Glutamatergic neuron (in vitro differentiated cells): ENCODE data around the gene SCN8A. TPM values are rescaled to one million over a fixed set of nuclear protein-coding genes. Genes with fewer than 3 reads are reported as not detected.

Experiments
- DNase-seq: peaks from one replicate; pipeline ENCODE4 v3.0.0; 2022
- H3K27ac Mint-ChIP-seq: one replicate; pipeline ENCODE4 v1.8.0; 2020; ENCODE audit warnings: mild to moderate bottlenecking, mixed read lengths, inconsistent platforms; ENCODE audit not compliant: unreplicated experiment
- H3K27me3 Mint-ChIP-seq: one replicate; pipeline ENCODE4 v1.8.0; 2020; ENCODE audit warnings: mild to moderate bottlenecking, moderate library complexity, mixed read lengths, inconsistent platforms; ENCODE audit not compliant: unreplicated experiment
- H3K36me3 Mint-ChIP-seq: one replicate; pipeline ENCODE4 v1.8.0; 2020; ENCODE audit warnings: mild to moderate bottlenecking, mixed read lengths, inconsistent platforms; ENCODE audit not compliant: unreplicated experiment
- H3K4me1 Mint-ChIP-seq: one replicate; pipeline ENCODE4 v1.8.0; 2020; ENCODE audit warnings: mild to moderate bottlenecking, low read depth, mixed read lengths, inconsistent platforms; ENCODE audit not compliant: unreplicated experiment
- H3K4me3 Mint-ChIP-seq: one replicate; pipeline ENCODE4 v1.8.0; 2020; ENCODE audit warnings: mild to moderate bottlenecking, mixed read lengths, inconsistent platforms; ENCODE audit not compliant: unreplicated experiment
- H3K9me3 Mint-ChIP-seq: one replicate; pipeline ENCODE4 v1.8.0; 2020; ENCODE audit warnings: mild to moderate bottlenecking, moderate library complexity, mixed read lengths, inconsistent platforms; ENCODE audit not compliant: unreplicated experiment
- CTCF ChIP-seq: fragments of 200-600 bp; sonication (generic); IDR thresholded peaks from one replicate; pipeline ENCODE4 v1.5.0; 2021; ENCODE audit not compliant: partially characterized antibody, unreplicated experiment
- total RNA-seq: library from RNA; stranded (reverse); fragmentation: NEBNext Ultra II Directional; extraction: Animal tissue kit (Norgen Biotek cat#: 25700); gene quantifications from one replicate; pipeline ENCODE4 v1.2.1, GENCODE V29; 2021; ENCODE audit not compliant: unreplicated experiment

The SCN8A gene
- total RNA-seq, 1 donor from 2014 or later = 47.6 TPM

DNA sequence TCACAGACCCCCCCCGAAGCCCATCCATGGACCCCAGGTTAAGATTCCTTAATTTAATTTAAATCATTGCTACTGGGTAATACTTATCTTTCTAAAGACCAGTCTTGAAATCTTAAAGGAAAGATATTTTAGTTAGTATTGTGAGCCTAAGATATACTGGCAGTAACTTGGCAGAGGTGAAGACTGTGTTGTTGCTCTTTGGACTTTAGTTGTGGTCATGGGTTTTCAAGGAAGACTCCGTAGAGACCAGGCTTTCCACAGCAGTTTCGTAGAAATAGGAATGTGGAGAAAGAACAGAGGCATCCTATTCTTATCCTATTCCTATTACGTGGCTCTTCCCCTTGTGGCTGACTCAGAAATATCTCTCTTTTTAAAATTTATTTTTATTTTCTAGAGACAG lies 99.0 kb downstream of the SCN8A start:
- Mint-ChIP-seq H3K36me3 (no peaks in the 10 kb centered on the region), H3K4me3 (no peak overlapping the region), H3K4me1 (peaks cover 27% of the 10 kb centered on the region), H3K9me3 (no peaks in the 10 kb centered on the region), H3K27me3 (peaks cover 4% of the 10 kb centered on the region), H3K27ac (no peak overlapping the region)
- no peak for TF ChIP-seq CTCF
- no peak for DNase-seq

GRCh38 chr12:51692016-51692415 lies 101.0 kb downstream of the SCN8A start:
- H3K27ac Mint-ChIP-seq = no peak overlapping the region

GRCh38 chr12:51693569-51693968 lies 102.5 kb downstream of the SCN8A start:
- no peak for TF ChIP-seq CTCF
- H3K27ac Mint-ChIP-seq = no peak overlapping the region

More at GRCh38 chr12:51692016-51692415, 101.0 kb downstream of the SCN8A start:
- Mint-ChIP-seq H3K4me3 (no peak overlapping the region), H3K36me3 (no peaks in the 10 kb centered on the region), H3K9me3 (no peaks in the 10 kb centered on the region), H3K27me3 (peaks cover 4% of the 10 kb centered on the region), H3K4me1 (peaks cover 9% of the 10 kb centered on the region)
- TF ChIP-seq CTCF = no peak
- no peak for DNase-seq

GRCh38 chr12:51694146-51694545 lies 103.1 kb downstream of the SCN8A start:
- no peak for TF ChIP-seq CTCF
- no peaks in the 10 kb centered on the region for H3K36me3 Mint-ChIP-seq
- no peaks in the 10 kb centered on the region for H3K9me3 Mint-ChIP-seq
- DNase-seq = no peak
- no peaks in the 10 kb centered on the region for H3K27me3 Mint-ChIP-seq
- no peaks in the 10 kb centered on the region for H3K4me1 Mint-ChIP-seq
- H3K4me3 Mint-ChIP-seq = no peak overlapping the region
- H3K27ac Mint-ChIP-seq = no peak overlapping the region

More at GRCh38 chr12:51693569-51693968, 102.5 kb downstream of the SCN8A start:
- Mint-ChIP-seq H3K36me3 (no peaks in the 10 kb centered on the region), H3K9me3 (no peaks in the 10 kb centered on the region), H3K27me3 (no peaks in the 10 kb centered on the region), H3K4me3 (no peak overlapping the region), H3K4me1 (no peaks in the 10 kb centered on the region)
- no peak for DNase-seq

DNA sequence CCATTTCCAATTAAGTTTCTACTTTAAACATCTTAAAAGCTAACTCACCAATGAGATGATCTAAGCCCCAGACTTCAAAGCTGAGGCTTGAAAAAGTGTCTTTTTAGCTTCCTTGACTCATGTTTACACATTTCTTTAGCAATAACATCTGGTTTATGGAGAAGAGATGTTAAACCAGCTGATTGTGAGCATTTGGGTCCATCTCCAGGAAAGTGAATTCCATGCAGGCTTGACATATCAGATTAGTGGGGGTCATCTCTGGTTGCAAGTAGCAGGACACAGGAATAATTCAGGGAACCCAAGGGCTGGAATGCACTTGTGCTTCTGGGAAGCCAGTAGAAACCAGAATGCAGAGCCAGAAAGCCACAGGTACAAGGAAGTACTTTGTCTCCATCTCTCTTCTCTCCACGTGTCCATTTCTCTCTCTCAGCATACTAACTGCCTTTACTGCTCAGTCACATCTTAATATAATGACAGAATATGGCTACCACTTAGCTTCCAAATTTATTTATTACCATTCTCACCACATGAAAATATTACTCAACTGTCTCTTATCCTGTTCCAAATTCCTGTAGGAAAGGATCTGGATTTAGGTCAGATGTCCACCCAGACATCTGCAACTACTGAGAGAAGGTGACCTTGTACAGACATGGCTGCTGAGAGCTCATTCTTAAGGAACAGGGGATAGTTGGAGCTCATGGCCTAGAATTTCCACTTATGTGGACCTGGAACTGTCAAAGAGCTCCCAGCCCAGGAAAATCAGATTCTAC lies 104.4 kb downstream of the SCN8A start:
- no peaks in the 10 kb centered on the region for H3K4me1 Mint-ChIP-seq
- H3K4me3 Mint-ChIP-seq = no peak overlapping the region
- H3K27me3 Mint-ChIP-seq = no peaks in the 10 kb centered on the region
- DNase-seq = no peak
- H3K9me3 Mint-ChIP-seq = no peaks in the 10 kb centered on the region
- H3K36me3 Mint-ChIP-seq = no peaks in the 10 kb centered on the region
- TF ChIP-seq CTCF = no peak
- H3K27ac Mint-ChIP-seq = no peak overlapping the region
